ENCODE measurements around the gene TEX53.

TEX53 gene

DNA sequence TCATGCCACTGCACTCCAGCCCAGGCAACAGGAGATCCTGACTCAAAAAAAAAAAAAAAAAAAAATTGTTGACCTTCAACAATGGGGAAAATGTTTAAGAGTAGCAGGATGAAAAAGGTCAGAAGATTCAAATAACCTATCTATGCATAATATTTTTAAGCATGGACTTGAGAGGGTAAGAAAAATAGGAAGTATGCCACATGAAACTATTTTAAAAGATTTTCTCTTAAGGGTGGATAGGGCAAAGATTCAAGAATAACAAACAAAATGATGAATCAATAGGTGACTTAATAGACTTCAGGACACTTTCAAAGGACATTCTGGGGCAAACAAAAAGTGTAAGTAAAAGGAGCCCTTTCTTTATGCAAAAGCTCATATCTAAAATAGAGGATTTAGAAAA is 21.2 kb upstream of the TEX53 start:
- no peak for DNase-seq

DNA sequence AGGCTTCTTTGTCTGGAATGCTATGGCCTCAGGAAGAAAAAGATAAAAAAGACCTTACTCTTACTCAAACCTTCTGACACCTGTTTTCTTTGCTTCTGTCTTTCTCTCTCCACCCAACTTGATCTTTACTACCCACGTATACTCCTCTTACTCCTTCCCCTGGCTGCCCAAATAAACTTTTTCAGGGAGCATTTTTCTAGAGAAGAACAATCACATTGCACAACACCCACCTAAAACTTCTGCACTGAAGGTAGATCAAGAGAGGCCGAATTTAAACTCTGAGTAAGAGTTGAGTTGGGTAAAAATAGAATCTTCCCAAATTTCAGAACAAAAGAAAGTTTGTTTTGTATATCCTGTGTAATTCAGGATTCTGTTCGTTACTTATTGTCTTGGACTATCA is 20.5 kb upstream of the TEX53 start:
- DNase-seq: no peak

GRCh38 chr9:114677418-114677817 is 19.8 kb upstream of the TEX53 start:
- DNase-seq: no peak

- DNase-seq: no peak
These were observed 19.3 kb upstream of the TEX53 start for GRCh38 chr9:114676901-114677300.

DNA sequence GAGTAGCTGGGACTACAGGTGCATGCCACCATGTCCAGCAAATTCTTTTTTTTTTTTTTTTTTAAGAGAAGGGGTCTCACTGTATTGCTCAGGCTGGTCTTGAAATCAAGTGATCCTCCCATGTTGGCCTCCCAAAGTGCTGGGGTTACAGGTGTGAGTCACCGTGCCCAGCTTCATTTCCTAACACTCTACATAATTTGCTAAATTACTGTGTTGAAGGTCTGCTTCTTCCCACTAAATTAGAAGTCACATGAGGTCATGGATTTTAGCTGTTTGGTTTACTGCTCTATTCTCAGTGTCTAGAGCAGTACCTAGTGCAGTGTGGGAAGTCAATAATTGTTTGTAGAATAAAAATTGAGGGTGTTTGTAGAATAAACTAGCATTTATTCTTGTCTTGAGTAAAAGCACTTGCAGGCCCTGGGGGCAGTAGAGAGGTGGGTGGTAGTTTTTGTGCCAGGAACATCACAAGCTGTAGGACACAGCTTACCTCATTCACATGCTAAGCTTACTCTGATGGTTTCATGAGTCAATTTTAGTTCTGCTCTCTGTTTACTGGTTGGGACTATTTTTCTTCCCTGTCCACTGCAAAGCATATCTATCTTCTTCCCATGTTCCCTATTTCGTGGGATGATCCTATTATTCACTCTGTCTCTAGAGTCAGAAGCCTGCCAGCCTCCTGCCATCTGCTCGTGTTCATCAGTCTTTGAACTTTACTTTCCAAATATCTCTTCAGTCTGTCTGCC is 17.4 kb upstream of the TEX53 start:
- DNase-seq: no peak

GRCh38 chr9:114674076-114674797 is 16.6 kb upstream of the TEX53 start:
- no peak for DNase-seq

DNA sequence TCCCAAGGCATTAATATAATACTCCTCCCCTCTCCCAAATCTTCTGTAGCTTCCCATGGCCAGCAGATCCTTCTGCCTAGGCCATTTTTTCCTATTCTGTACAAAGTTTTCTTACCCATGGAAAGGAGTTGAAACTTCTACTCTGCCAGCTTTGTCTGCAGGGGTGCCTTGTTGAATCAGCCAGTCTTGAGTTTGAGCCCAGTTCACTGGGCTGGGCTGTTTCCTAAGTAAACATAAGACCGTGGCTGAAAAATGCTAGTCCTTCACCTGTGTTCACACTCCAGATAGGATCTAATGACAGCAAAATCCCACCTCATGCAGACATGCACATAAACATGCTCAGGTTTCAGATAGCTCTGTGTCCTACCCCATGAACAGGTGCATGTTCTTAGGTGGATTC is 14.0 kb upstream of the TEX53 start:
- no peak for DNase-seq

GRCh38 chr9:114669961-114670360 is 12.4 kb upstream of the TEX53 start:
- no peak for DNase-seq

DNA sequence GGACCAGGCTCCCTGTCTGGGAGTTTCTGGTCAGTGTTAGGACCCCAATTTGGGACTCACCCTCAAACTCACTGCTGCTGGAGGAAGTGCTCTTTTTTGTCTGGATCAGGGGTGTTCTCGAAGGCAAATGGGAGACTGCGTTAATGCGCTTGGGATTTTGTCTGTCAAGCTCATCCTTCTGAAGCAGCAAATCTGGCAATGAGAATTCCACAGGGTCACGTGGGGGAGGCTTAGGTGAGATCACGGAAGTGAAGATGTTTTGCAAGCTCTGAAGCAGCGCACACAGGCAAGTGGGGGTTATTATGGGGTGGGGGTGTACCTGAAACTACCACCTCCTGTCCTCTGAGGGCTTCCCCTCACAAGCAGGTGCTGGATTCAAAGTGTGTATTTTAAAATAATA is 10.5 kb upstream of the TEX53 start:
- DNase-seq: no peak

GRCh38 chr9:114666851-114667250 is 9.2 kb upstream of the TEX53 start:
- no peak for DNase-seq

- no peak for DNase-seq
These were observed 8.8 kb upstream of the TEX53 start for GRCh38 chr9:114666401-114666800.

DNA sequence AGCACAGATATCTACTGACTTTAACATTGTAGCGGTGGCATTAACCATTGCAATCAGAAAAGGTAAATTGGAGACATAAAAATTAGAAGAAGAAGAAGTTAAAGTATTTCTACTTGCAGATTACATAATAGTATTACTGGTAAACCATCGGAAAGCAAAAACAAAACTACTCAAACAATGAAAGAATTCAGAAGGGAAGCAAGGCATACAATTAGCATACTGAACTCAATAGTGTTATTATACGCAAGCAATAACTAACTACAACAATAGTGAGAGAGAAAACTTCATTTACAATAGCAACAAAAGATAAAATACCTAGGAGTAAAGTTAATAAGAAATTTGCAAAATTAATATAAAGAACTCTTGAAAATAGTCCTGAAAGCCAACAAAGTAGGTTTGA is 6.6 kb upstream of the TEX53 start:
- no peak for DNase-seq

GRCh38 chr9:114662081-114662989 is 4.7 kb upstream of the TEX53 start:
- DNase-seq: peak; percentile 60

DNA sequence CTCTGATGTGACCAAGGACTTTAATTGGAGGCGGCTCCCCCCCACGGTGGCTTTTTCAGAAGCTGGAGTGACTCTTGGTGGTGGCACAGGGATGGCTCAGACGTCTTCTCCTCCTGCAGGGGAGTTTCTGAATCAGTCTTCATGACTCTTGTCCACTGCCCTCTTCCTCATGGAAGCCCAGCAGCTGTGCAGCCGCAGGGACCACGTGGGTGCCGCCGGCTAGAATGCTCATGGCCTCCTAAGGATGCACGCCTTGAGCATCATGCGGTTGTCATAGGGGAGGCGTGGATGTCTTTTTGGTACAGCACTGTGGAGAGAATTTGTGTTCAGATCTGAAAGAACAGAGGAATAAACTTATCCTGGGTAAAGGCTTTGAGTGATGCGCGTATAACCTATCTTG is 1.3 kb downstream of the TEX53 start:
- DNase-seq: no peak

- no peak for DNase-seq
These were observed 1.9 kb downstream of the TEX53 start for GRCh38 chr9:114655689-114656088.

DNA sequence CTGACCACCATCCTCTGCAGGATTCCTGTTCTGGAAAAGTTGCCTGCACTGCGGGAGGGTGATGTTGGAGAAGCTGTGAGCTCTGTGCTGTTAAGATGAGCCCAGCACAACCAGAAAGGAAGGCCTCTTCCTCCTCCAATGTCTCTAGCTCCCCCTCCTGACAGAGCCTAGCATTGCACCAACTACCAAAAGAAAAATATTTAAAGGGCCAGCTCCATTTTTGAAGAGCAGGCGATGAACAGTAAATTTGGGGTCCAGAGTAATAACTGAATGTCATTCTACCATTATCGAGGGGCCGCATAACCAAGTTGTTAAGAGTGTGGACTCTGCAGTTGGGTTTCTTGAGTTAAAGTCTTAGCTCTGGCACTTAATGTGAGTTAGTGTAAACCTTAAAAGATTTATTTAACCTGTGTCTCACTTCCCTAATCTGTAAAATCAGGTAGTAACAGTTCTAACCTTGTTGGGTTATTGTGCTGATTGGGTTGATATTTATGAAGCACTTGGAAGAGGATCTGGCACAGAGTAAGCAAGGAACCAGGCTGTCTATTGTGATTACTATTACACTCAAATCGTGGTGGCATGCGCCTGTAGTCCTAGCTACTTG is 3.9 kb downstream of the TEX53 start:
- peak; percentile 71 for DNase-seq

- DNase-seq: no peak
These were observed 4.6 kb downstream of the TEX53 start for GRCh38 chr9:114652776-114653555.

DNA sequence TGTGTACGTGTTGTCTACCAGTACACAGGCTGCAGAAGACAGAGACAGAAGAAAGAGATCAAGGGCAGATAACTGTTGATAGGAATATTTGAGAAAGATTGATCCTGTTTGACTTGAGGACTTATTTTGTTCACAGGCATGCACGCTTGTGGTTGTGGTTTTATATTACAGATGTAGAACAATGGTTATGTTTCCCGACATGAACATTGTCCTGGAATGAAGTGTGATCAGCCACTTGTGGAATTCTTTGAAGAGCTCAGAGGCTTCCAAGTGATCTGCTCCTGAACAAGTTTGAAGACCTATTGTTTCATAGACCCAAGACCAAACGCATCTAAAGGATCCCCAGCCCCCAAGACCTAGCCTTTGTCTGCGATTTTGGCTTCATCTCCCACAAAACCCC is 13.7 kb downstream of the TEX53 start:
- DNase-seq: no peak

GRCh38 chr9:114643001-114643400 is 14.6 kb downstream of the TEX53 start:
- DNase-seq: no peak

GRCh38 chr9:114641967-114642366 is 15.6 kb downstream of the TEX53 start:
- no peak for DNase-seq

DNA sequence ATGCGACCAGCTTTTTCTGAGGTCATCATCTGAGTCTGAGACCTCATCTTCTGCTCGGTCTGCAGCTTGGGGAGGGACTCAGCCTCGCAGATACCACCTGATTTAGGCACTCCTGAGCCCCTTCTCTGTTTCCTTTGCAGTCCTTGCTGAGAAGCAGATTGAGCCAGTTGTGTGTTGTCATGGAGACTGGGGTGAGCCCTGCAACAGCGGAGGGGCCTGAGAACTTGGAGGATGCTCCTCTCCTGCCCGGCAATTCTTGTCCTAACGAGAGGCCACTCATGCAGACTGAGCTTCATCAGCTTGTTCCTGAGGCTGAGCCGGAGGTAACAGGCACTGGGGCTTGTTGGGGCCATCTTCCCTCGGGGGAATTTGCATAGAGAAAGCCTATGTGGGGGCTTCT is 19.2 kb downstream of the TEX53 start:
- DNase-seq: no peak

- no peak for DNase-seq
These were observed 23.2 kb downstream of the TEX53 start for GRCh38 chr9:114634387-114634786.
